Measurements from ENCODE around the gene JMJD4. TPM values are rescaled to one million over a fixed set of nuclear protein-coding genes. Genes with fewer than 3 reads are reported as not detected.

The JMJD4 gene
- total RNA-seq, 1 experiment from 2014 or later, result 15.1 TPM

DNA sequence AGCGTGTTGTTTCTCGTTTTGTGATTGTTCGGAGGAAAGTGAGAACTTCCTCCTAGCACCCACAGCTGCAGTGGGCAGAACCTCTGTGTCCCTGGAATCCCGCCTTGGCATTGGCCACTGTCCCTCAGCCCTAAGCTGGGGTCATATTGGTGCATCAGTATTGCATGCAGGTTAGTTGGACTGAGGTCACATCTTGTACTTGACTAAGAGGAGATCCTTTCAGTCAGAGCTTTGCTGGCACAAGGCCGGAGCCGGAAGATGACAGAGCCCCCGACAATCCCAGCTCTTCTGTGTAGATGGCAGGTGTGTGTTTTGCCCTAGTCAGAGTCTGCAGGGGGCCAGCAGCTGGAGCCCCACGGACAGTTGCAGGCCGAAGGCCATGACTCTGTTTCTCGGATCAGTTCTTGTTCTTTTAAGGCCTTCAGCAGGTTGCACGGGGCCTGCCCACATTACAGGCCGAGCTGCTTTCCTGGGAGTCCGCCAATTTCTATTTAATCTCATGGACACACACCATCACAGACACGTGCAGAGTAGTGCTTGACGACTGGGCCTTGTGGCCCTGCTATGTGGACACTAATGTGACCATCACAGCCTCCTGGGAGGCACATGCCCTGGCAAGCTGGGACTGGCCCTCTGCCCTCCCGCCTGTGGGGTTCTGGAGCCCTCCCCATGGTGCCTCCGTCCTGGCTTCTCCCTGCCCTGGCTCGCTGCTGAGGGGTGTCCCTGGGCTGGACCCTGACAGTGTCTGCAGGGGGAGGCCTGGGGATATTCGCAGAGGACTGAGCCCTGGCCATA is 15.0 kb upstream of the JMJD4 start:
- POLR2A ChIA-PET (ENCODE audit: unreplicated experiment), result interaction anchor here (0.6 kb wide), 1 partner anchor 7 kb away, joined by 3 read pairs; no protein-coding TSS in a partner anchor
- Histone ChIP-seq H3K27me3 (ENCODE audit: insufficient read depth, low read depth) (no peaks in the 10 kb centered on the region), H3K9me2 (ENCODE audit: insufficient read depth) (no peaks in the 10 kb centered on the region), H3K27ac (no peak overlapping the region), H2AFZ (no peak overlapping the region), H3K4me2 (no peak overlapping the region), H4K20me1 (ENCODE audit: insufficient read depth) (peaks cover 31% of the 10 kb centered on the region), H3K4me3 (no peak overlapping the region), H3K36me3 (ENCODE audit: low read depth) (no peaks in the 10 kb centered on the region), H3F3A (ENCODE audit: insufficient read depth, low read depth) (no peaks in the 10 kb centered on the region), H3K4me1 (replicated peaks; ENCODE audit: insufficient read depth) (no peaks in the 10 kb centered on the region), H3K79me2 (ENCODE audit: low read depth) (no peaks in the 10 kb centered on the region), H3K9me3 (ENCODE audit: insufficient read depth, low read depth) (no peaks in the 10 kb centered on the region)
- BruUV-seq (replicated peaks), result no TSS peak
- CTCF ChIA-PET, result no interaction called here
- no peak for DNase-seq
- TF ChIP-seq EZH2 (IDR thresholded peaks at IDR 0.05; ENCODE audit: low read depth), result no peak
- TF ChIP-seq, protein P1, sequence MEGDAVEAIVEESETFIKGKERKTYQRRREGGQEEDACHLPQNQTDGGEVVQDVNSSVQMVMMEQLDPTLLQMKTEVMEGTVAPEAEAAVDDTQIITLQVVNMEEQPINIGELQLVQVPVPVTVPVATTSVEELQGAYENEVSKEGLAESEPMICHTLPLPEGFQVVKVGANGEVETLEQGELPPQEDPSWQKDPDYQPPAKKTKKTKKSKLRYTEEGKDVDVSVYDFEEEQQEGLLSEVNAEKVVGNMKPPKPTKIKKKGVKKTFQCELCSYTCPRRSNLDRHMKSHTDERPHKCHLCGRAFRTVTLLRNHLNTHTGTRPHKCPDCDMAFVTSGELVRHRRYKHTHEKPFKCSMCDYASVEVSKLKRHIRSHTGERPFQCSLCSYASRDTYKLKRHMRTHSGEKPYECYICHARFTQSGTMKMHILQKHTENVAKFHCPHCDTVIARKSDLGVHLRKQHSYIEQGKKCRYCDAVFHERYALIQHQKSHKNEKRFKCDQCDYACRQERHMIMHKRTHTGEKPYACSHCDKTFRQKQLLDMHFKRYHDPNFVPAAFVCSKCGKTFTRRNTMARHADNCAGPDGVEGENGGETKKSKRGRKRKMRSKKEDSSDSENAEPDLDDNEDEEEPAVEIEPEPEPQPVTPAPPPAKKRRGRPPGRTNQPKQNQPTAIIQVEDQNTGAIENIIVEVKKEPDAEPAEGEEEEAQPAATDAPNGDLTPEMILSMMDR (conservative IDR thresholded peaks at IDR 0.05), result no peak
- intact Hi-C loops (cut with micrococcal nuclease; ENCODE audit: unreplicated experiment), result no loop called here

DNA sequence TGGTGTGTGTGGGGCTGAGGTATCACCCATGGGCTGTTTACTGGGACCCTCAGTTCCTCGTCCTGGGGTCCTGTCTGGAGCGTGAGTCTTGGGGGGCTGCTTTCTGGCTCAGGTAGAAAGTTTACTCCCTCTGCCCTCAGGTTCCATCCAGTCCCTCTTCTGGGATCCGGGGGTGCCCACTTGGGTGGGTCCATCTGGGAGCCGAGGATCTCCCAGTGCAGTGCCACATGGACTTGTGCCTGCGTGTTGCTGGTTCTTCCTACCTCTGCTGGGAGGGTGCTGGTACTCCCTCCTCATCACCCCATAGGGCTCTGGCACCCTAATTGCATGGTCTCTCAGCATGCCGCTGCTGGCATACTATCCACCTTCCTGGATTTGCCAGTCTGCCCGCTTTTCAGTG is 14.1 kb upstream of the JMJD4 start:
- Histone ChIP-seq H3K4me2 (no peak overlapping the region), H3K27ac (no peak overlapping the region), H3K4me1 (replicated peaks; ENCODE audit: insufficient read depth) (no peaks in the 10 kb centered on the region), H3F3A (ENCODE audit: insufficient read depth, low read depth) (no peaks in the 10 kb centered on the region), H3K9me2 (ENCODE audit: insufficient read depth) (no peaks in the 10 kb centered on the region), H3K9me3 (ENCODE audit: insufficient read depth, low read depth) (no peaks in the 10 kb centered on the region), H3K4me3 (no peak overlapping the region), H3K27me3 (ENCODE audit: insufficient read depth, low read depth) (no peaks in the 10 kb centered on the region), H4K20me1 (ENCODE audit: insufficient read depth) (peaks cover 37% of the 10 kb centered on the region), H3K36me3 (ENCODE audit: low read depth) (no peaks in the 10 kb centered on the region), H2AFZ (no peak overlapping the region), H3K79me2 (ENCODE audit: low read depth) (0 out of 2 replicates have a peak, but pooled peaks cover 3% of the 10 kb centered on the region)
- POLR2A ChIA-PET (ENCODE audit: unreplicated experiment), result interaction anchor here (0.6 kb wide), 1 partner anchor 8 kb away, joined by 3 read pairs; no protein-coding TSS in a partner anchor
- CTCF ChIA-PET, result no interaction called here
- DNase-seq, result no peak
- TF ChIP-seq, protein P1 (conservative IDR thresholded peaks at IDR 0.05), result no peak
- no peak for TF ChIP-seq EZH2 (IDR thresholded peaks at IDR 0.05; ENCODE audit: low read depth)
- intact Hi-C loops (cut with micrococcal nuclease; ENCODE audit: unreplicated experiment), result no loop called here
- no TSS peak for BruUV-seq (replicated peaks)

DNA sequence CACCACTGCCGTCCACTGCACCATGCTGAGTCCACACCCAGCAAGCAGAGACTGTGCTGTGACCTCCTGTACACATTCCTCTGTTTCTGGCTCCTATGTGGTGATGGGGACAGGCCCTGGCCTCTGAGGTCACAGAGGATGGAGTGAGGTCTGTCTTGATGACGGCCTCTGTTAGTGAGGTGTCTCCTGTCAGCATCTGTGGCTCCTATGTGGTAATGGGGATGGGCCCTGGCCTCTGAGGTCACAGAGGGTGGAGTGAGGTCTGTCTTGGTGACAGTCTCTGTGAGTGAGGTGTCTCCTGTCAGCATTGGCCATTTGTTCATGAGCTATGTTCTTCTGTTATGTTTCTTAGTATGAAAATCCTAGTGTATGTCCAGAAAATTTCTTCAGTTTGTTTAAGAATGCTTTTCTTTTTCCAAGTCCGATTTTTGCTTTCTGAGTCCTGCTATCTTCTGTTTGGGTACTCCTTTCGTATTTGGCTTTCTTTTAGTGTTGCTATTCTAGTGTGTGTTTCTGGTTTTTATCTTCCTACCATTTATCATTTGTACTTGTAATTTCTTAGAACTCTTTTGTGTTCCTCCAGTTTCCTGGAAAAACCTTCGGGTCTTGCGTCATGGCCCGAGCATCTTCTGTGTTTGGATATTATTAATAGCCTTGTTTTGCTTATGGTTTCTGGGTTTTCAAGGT is 13.5 kb upstream of the JMJD4 start:
- Histone ChIP-seq H3K79me2 (ENCODE audit: low read depth) (peaks cover 3% of the 10 kb centered on the region; the same call in 1 of the 2 replicates), H3K4me3 (no peak overlapping the region), H3K9me2 (ENCODE audit: insufficient read depth) (no peaks in the 10 kb centered on the region), H4K20me1 (ENCODE audit: insufficient read depth) (peaks cover 35% of the 10 kb centered on the region), H3K27me3 (ENCODE audit: insufficient read depth, low read depth) (no peaks in the 10 kb centered on the region), H3F3A (ENCODE audit: insufficient read depth, low read depth) (no peaks in the 10 kb centered on the region), H2AFZ (no peak overlapping the region), H3K4me1 (replicated peaks; ENCODE audit: insufficient read depth) (no peaks in the 10 kb centered on the region), H3K9me3 (ENCODE audit: insufficient read depth, low read depth) (no peaks in the 10 kb centered on the region), H3K4me2 (no peak overlapping the region), H3K36me3 (ENCODE audit: low read depth) (no peaks in the 10 kb centered on the region), H3K27ac (no peak overlapping the region)
- no TSS peak for BruUV-seq (replicated peaks)
- CTCF ChIA-PET, result no interaction called here
- no peak for TF ChIP-seq EZH2 (IDR thresholded peaks at IDR 0.05; ENCODE audit: low read depth)
- TF ChIP-seq, protein P1 (conservative IDR thresholded peaks at IDR 0.05), result no peak
- no peak for DNase-seq
- POLR2A ChIA-PET (ENCODE audit: unreplicated experiment), result no interaction called here
- intact Hi-C loops (cut with micrococcal nuclease; ENCODE audit: unreplicated experiment), result no loop called here

All from PC-9 (cell line).